HG03571 (cell line): ENCODE data around the gene AIF1.
A peak's percentile ranks its signal among the peaks of the same experiment; 100 is the strongest.

ENCODE experiments used
- ATAC-seq: cut with Tn5 transposase; IDR thresholded peaks from one replicate; pipeline ENCODE4 v1.9.1; 2021; ENCODE audit not compliant: unreplicated experiment

The AIF1 gene

DNA sequence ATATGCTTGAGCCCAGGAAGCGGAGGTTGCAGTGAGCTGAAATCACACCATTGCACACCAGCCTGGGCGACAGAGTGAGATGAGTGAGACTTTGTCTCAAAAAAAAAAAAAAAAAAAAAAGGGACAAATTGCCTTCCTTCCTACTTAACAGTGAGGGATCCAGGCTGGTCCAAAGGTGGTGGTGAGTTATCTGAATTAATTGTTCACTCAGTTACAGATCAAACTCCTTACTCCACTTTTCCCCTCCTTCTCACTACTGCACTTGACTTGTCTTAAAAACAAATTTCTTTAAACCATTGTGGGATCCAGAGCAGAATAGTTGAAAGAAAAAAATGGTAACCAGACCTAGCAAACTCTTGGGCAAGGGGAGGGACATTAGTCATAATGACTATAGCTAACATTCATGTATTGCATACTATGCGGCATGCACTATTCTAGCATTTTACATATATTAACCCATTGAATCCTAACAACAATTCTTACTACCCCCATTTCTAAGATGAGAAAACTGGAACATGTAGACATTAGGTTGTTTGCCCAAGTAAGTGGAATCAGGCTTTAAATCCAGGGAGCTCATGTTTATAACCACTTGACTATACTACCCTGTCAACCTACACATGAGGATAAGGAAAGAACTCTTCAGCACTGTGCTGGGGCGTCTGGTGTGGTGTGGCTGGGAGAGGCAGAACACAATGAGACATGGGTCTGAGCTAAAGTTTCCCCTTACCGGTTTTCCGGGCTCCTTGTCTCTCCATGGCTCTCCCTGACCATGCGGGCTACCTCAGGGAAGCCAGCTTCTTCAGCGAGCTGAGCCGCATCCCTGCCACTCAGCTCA lies 48.3 kb downstream of the AIF1 start:
- no peak for ATAC-seq

DNA sequence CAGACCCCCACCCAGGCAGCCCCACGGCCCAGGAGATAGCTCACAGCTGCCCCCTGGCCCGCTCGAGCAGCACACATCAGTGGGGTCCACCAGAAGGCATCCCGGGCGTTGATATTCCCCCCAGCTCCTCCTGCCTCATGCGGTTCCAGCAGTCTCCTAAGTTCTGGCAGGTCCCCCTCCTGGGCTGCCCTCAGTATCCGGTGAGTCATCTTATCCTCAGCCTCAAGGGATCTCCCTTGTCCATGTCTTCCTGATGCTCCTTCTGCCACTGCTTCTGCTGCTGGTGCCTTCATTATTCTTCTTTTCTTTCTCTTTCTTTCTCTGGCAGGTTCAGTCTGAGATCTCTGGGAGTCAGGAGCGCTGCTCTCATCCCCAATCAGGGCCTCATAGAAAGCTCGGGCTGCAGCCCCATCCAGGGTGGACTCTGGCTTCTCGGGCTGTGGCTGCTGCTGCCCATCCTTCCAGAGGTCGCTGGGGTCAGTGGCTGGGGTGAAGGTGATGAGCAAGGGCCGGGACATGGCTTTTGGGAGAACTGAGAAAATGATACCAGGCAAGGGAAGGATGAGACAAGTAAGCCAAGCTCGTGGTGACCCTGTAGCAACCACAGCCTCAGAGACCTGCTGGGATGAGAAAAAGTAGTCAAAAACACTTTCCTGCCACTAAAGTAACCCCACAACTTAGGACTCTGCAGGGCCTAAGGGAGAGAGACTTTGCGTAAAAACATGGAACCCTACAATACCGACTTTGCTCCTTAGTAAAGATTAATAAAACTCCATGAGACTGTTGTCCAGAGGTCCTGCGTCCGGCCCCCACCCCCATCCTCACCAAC lies 49.1 kb downstream of the AIF1 start:
- ATAC-seq = no peak

DNA sequence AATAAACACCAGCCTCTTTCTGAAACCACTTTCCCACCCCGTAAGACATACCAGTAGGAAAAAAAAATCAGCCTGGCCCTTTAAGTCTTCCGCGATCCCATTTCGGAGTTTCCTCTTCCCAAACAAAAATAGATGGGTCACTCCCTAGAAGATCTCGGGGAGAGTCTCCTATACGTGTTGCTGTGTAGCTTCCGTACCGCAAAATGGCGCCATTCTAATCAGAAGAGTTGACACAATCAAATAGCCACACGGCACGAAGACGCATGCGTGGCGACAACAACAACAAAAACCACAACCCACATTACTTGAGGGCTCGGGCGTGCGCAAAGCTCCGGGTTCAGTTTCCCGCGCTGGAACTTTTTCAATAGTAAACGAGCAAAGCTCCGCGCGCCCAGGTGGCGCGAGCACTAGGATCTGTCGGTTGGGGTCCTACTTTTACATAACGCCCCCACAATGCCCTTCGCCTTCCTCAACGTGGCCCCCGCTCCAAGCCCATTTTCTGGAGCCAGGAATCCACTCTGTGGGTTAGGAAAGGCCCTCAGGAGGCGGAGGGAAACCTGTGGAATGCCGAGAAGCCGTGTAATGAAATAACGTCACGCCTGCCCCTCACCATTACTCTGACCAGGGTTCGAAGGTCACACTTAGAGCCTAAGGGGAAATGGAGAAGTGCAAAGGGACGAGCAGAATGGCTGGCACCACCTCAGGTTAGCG lies 49.9 kb downstream of the AIF1 start, which contains the start of gene GPANK1:
Gene GPANK1, minus strand, starts transcription at position 208 of the 711 bp plus-strand sequence. CDS start 519 bp downstream, outside the sequence.
- no peak for ATAC-seq

DNA sequence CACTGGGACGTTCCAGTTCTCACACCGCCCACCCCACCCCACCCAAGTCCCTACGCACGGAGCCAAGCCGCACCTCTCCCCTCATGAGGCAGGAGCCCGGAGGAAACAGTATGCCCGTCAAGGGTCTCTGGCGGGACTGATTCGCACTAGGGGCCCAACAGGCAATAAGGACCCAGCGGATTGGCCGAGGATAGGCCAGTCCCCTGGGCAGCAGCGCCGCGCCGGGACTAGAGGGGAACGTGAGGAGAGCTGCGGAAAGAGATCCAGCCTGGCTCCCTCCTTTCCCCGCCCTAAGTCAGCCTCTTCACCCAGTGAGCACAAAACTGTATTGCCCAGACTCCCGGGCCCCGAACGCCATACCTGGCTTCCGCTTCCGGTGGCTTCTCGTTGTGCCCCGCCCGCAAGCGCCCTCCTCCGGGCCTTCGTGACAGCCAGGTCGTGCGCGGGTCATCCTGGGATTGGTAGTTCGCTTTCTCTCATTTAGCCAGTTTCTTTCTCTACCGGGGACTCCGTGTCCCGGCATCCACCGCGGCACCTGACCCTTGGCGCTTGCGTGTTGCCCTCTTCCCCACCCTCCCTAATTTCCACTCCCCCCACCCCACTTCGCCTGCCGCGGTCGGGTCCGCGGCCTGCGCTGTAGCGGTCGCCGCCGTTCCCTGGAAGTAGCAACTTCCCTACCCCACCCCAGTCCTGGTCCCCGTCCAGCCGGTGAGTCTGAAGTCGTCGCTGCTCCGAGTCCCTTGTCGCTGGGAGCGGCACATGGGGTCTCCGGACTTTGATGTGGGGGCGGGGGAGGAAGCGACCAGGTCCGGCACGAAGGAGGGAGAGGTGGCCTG lies 50.7 kb downstream of the AIF1 start, which contains the start of gene CSNK2B:
Gene CSNK2B, plus strand, starts transcription at position 580 of the 836 bp plus-strand sequence. CDS start 752 bp downstream, outside the sequence.
- peak; percentile 68 for ATAC-seq

DNA sequence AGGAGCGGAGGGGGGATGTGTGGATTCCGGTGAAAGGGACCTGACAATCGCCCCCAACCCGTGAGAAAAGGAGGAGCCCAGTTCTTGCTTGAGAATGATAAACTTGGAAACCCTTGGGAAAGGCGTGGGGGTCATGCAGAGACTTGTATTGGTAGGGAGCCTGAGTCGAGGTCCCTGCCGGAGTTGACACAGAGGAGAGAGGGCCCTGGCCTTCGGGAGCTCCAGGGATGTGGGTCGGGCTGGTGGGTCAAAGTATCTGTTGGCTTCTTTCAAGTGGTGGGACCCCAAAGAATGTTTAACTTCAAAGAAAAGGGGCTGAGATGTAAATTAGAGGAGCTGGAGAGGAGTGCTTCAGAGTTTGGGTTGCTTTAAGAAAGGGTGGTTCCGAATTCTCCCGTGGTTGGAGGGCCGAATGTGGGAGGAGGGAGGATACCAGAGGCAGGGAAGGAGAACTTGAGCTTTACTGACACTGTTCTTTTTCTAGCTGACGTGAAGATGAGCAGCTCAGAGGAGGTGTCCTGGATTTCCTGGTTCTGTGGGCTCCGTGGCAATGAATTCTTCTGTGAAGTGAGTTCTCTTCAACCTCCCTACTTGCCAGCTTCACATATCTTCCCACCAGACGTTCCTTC lies 51.4 kb downstream of the AIF1 start:
- no peak for ATAC-seq
